Ecto neural progenitor cell (in vitro differentiated cells): ENCODE data around the gene MINDY2.
A peak's percentile ranks its signal among the peaks of the same experiment; 100 is the strongest.
"Not testable (repeated sequence)": the region's sequence is repeated elsewhere in the genome, so short reads cannot be mapped to it uniquely, and the experiment has no call there.

Experiments
- DNase-seq: peaks from one replicate; pipeline ENCODE4 v3.0.0-alpha.2; 2018; ENCODE audit warnings: low spot score

Gene MINDY2

GRCh38 chr15:58752716-58753115 is 18.4 kb upstream of the MINDY2 start:
- no peak for DNase-seq

- DNase-seq, result no peak
Measured at GRCh38 chr15:58755350-58755749, 15.8 kb upstream of the MINDY2 start.

GRCh38 chr15:58755956-58756355 is 15.1 kb upstream of the MINDY2 start:
- no peak for DNase-seq

DNA sequence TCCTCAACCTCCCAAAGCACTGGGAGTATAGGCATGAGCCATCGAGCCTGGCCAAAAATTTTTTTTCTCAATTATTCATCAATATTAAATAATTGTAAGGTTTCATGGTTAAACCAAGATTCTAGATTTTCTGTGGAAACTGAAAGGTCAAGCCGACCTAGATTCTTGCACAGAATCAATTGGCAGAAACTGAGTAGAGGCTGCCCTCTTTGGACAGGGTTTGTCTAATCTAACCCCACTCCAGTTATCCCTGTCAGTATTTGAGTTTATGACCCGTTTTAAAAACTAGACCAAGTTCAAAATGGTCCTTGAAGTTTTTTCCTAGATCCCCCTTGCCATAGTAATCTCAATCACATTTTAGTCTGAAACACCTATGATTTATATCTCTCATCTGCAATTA is 13.0 kb upstream of the MINDY2 start:
- DNase-seq, result no peak

DNA sequence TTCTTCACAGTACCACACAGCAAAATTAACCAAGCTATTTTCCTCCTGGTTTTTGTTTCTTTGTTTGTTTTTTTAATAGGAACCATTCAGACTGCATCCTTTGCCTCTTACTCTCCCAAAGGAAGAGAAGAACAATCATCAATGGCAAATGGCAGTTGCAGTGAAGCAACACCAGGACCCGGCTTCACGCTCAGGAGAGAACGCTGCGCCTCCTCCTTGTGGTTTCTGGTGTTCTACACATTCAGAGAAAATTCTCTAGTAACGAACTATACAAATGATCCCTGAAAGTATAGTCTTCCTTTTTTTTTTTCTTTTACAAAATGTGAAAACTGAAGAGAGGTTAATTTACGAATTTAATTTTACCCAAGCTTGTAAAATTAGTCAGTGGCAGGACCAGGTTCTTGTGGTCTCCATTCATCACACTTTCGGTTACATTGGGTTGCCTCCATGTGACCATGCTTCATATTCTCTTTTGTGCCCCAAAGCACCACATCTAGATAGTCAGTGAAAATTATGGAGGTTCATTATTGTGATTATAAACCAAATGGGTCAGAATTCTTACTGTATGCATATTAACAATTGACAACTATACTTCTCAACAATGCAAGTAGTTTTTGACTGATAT is 10.6 kb upstream of the MINDY2 start:
- DNase-seq, result no peak

DNA sequence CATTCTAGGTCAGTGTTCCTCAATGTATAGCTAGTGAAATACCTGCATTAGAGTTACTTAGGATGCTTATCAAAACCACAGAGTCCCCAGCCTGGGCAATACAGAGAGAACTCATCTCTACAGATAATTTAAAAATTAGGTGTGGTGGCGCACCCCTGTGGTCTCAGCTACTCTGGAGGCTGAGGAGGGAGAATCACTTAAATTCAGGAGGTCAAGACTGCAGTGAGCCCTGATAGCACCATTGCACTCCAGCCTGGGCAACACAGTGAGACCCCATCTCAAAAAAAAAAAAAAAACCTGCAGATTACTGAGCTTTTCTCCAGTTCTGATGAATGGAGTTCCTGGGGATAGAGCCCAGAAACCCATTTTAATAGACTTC is 10.1 kb upstream of the MINDY2 start:
- DNase-seq, result no peak

- DNase-seq, result no peak
Measured at GRCh38 chr15:58762285-58762684, 8.8 kb upstream of the MINDY2 start.

GRCh38 chr15:58762731-58763130 is 8.4 kb upstream of the MINDY2 start:
- DNase-seq, result no peak

- no peak for DNase-seq
Measured at GRCh38 chr15:58764468-58764867, 6.6 kb upstream of the MINDY2 start.

GRCh38 chr15:58766290-58766689 is 4.8 kb upstream of the MINDY2 start:
- DNase-seq, result no peak

DNA sequence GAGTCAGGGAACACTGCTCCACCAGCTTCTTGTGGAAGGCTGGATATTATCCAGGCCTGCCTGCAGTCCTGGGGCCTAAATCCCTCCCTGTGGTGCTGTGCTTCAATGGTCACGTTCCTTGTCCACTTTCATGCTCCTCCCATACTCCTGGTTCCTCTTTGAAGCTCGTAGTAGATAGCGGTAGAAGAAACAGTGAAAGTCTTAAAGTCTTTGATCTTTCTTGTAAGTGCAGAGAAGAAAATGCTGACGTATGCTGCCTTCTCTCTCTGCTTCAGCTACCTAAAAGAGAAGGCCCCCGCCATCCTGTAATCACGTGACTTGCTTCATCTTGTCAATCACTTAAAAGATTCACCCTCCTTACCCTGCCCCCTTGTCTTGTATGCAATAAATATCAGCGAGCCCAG is 2.5 kb upstream of the MINDY2 start:
- DNase-seq, result not testable (repeated sequence)

DNA sequence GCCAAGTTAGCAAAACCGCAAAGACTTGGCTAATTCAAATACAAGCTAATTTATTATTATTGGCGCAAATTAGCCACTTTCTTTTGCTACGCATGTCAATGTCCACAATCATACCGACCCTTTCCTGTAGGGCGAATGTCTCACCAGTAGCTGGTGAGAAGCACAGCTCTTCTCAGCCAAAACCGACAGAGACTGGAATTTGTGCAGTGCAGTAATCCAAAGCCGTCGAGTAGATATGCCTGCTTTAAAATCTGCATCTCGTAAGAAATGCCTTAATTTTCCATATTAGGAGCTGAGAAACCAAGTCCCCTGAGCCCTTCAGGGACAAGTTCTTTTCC is 614 bp upstream of the MINDY2 start:
- DNase-seq, result no peak

DNA sequence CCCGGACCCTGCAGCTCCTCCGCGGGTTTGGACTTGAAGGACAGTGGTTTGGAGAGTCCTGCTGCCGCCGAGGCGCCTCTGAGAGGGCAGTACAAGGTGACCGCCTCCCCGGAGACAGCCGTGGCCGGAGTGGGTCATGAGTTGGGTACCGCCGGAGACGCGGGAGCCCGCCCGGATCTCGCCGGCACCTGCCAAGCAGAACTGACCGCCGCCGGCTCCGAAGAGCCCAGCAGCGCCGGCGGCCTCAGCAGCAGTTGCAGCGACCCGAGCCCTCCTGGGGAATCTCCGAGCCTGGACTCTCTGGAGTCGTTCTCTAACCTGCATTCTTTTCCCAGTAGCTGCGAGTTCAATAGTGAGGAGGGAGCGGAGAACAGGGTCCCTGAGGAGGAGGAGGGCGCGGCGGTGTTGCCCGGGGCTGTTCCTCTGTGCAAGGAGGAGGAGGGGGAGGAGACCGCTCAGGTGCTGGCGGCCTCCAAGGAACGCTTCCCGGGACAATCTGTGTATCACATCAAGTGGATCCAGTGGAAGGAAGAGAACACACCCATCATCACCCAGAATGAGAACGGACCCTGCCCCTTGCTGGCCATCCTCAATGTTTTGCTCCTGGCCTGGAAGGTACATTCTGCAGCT is 634 bp downstream of the MINDY2 start:
- DNase-seq, result peak; percentile 78

DNA sequence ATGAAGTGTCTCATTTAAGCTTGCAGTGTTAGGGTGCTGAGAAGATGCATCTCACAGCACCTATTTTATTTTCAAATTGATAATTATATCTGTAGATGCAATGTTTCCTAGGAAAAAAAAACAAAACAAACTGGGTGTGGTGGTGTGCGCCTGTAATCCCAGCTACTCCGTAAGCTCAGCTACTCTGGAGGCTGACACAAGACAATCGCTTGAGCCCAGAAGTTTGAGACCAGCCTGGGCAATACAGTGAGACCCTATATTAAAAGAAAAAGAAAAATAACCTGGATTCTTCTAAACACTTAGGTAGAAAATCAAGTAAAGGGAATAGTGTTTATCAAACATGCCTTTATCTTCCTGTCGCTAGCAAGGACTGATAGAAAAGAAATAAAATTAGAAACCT is 1.9 kb downstream of the MINDY2 start:
- DNase-seq, result no peak

DNA sequence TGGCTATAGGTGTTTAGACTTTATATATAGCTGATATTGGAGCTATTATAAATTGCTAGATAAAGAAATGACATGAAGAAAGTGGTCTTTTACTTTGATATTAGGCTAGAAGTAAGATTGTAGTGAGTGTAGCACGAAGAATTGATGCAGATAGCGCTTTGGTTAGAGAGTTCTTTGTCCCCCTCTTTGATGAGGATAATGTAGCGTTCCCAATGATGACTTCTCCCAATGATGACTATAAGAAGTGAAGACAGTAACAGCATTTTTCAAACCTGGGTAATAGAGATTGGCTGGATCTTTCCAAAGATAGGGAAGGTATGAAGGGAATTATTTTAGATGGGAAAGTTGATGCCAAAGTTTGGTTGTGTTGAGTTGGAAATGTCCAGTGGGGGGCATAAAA is 4.3 kb downstream of the MINDY2 start:
- no peak for DNase-seq

DNA sequence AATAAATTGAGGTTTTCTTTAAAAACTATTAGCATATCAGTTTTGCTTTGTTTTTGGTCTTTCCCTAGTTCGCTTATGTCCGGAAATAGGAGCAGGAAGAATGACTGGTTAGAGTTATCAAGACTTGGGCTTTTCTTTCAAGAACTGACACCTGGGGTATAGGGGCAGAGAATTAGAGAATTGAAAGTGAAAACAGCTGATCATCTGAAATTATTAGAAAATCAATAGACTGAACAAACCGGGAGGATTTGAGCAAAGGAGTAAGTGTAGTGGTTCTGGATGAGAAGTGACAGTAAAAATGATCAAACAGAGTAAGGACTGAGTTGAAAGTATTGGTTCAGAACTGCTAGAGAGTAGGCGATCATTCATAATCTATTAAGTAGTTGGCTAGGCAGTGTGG is 6.0 kb downstream of the MINDY2 start:
- DNase-seq, result no peak

GRCh38 chr15:58779554-58779953 is 8.5 kb downstream of the MINDY2 start:
- DNase-seq, result no peak

- no peak for DNase-seq
Measured at GRCh38 chr15:58785355-58785754, 14.3 kb downstream of the MINDY2 start.

DNA sequence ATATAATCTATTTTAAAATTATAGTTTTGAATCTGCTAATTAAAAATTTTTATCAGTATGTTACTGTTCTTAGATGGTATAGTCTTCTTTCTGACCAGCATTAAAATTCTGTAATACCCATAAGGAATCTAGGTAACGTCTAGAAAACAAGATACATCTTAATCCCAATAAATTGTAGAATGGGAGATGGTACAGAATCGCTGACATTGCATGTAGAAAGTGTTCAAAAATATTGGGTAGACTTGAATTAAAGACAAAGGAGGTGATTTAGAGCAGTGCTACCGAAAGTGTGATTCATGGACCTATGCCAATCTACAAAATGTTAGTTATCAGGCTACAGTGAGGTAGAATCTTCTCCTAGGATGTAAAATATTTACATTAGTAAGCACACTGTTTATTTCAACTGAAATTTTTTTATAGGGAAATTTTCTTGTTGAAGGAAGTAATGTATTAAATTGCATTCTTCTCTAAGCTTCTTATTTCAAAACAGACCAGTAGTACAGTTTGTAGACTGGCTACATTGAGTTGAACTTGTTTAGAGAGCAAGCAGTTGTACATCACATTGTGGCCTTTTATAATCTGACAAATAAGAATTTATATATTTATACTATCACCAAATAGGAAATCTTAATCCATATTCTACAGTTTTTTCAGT is 17.1 kb downstream of the MINDY2 start:
- no peak for DNase-seq

DNA sequence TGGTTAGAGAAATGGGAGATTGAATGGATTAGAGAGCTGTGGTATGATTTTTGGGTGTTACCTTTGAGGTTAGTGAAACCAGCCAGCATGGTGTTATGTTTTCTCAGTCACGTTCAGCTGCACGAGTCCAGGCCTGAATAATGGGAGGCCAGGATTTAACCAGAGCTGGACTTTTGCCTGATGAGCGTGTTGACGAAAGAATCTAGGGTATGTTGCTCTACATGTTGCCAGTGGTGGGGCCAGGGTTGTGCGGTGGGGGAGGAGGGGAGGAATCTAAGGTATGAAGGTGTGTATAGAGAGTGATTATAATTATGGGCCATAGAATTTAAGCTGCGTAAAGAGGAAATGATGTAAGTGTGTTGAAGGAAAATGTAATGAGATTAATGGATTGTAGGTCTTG is 22.8 kb downstream of the MINDY2 start:
- no peak for DNase-seq

DNA sequence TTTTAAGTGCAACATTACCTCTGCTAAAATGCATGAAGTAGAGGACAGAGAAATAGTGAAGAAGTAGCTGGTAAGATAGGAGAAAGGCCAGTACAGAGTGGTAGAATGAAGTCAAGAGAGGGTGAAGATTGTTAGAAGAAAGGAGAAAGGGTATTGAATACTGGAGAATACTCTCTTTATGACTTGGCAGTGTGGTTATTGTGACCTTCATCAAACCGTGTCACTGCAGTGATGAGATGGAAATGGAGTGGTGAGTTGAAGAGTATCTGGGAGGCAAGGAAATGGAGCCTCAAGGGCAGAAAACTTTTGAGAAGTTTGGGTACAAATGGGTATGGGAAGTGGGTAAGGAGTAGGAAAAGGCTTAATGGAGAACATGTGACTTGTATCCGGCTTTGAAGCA is 24.7 kb downstream of the MINDY2 start:
- DNase-seq, result no peak

DNA sequence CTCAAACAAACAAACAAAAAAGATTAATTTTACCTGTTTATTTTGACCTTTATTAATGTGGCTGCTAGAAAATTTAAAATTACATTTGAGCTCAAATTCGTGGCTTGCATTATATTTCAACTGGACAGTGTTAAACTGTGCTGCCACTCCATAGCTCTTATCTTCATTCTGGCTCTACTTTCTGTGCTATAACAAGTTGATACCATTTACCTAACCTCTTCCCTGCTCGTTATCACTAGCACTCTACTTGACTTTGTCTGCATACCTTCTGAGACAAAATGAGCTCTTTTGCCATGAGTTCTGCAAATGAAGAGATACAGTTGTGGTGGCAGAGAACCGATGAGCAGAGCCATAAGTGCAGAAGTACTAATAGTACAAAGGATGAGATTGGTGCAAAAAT is 26.4 kb downstream of the MINDY2 start:
- no peak for DNase-seq

DNA sequence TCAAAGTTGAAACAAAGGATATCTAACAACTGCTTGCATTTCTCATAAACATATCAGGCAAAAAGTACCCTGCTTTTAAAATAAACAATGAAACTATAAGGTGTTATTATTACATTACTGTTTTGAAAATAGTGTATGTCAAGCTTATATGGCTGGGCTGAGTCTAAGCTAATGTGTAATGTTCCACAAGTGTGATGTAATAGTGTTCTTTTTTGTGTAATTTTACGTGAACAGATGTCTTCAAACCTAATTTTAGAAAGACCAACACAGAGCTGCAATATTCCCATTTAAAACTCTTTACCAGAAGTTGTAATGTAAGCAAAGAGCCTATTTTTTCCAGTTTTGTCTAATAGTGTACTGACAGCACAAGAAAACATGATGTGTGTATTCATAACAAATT is 34.0 kb downstream of the MINDY2 start:
- DNase-seq, result no peak

GRCh38 chr15:58823267-58823666 is 52.2 kb downstream of the MINDY2 start:
- not testable (repeated sequence) for DNase-seq
